CD14-positive monocyte (primary cell): Measurements from ENCODE around the gene NPAS3. TPM values are rescaled to one million over a fixed set of nuclear protein-coding genes. Genes with fewer than 3 reads are reported as not detected.

Source experiments
- DNase-seq, 3 donors: peaks; one replicate each; pipeline ENCODE4 v3.0.0-alpha.2; 2011 to 2022
- H2AFZ ChIP-seq: 2 replicates; pipeline ENCODE4 v1.6.0; 2012; ENCODE audit warnings: mild to moderate bottlenecking, low read depth, low read length, inconsistent platforms; ENCODE audit not compliant: insufficient read depth, poor library complexity, severe bottlenecking
- H3K27ac ChIP-seq, 2 donors: 1 replicate in 1 of 2; 2 replicates in 1 of 2; pipeline ENCODE4 v1.5.1; 2012 to 2013; ENCODE audit warnings: low read length in 2 of 2, control low read depth in 1 of 2, inconsistent platforms in 1 of 2, low read depth in 1 of 2, mild to moderate bottlenecking in 1 of 2
- H3K27me3 ChIP-seq, 2 donors: one replicate each; pipeline versions ENCODE4 v1.6.0 to v1.6.1; 2011 to 2013; ENCODE audit warnings: low read length in 2 of 2; ENCODE audit not compliant: control insufficient read depth in 2 of 2, insufficient read depth in 2 of 2
- H3K36me3 ChIP-seq, 2 donors: replicated peaks in 1 of 2; 1 replicate in 1 of 2; 2 replicates in 1 of 2; pipeline versions ENCODE4 v1.5.1 to v1.6.1; 2012 to 2013; ENCODE audit warnings: low read length in 2 of 2, control low read depth in 1 of 2, inconsistent platforms in 1 of 2, mild to moderate bottlenecking in 1 of 2; ENCODE audit not compliant: insufficient read depth in 2 of 2, control insufficient read depth in 1 of 2
- H3K4me1 ChIP-seq, 2 donors: 1 replicate in 1 of 2; 2 replicates in 1 of 2; pipeline versions ENCODE4 v1.5.1 to v1.6.1; 2012 to 2013; ENCODE audit warnings: low read length in 2 of 2, control low read depth in 1 of 2, inconsistent platforms in 1 of 2, mild to moderate bottlenecking in 1 of 2, moderate library complexity in 1 of 2; ENCODE audit not compliant: insufficient read depth in 2 of 2, control insufficient read depth in 1 of 2
- H3K4me2 ChIP-seq: replicated peaks from 2 replicates; pipeline ENCODE3; 2012; ENCODE audit warnings: low read length, moderate library complexity, mild to moderate bottlenecking; ENCODE audit not compliant: poor library complexity, severe bottlenecking; ENCODE audit errors: extremely low read depth
- H3K4me3 ChIP-seq, 3 experiments: fragments of 200-600 bp in 1 of 3; sonication (generic) in 1 of 3; replicated peaks in 1 of 3; 1 replicate in 2 of 3; 2 replicates in 1 of 3; pipeline ENCODE4 v1.5.1; 2011 to 2013; ENCODE audit warnings: low read length in 3 of 3, mild to moderate bottlenecking in 3 of 3, control low read depth in 2 of 3, low read depth in 2 of 3, inconsistent platforms in 1 of 3, moderate library complexity in 1 of 3
- H3K79me2 ChIP-seq: 2 replicates; pipeline ENCODE4 v1.6.0; 2012; ENCODE audit warnings: mild to moderate bottlenecking, control low read depth, inconsistent platforms, low read length, moderate library complexity; ENCODE audit not compliant: insufficient read depth
- H3K9ac ChIP-seq: 2 replicates; pipeline ENCODE4 v1.6.0; 2017; ENCODE audit warnings: low read length, mild to moderate bottlenecking; ENCODE audit not compliant: insufficient read depth, poor library complexity, severe bottlenecking
- H3K9me3 ChIP-seq, 2 donors: replicated peaks in 1 of 2; 1 replicate in 1 of 2; 2 replicates in 1 of 2; pipeline versions ENCODE4 v1.5.1 to v1.6.1; 2012 to 2013; ENCODE audit warnings: low read length in 2 of 2, control low read depth in 1 of 2; ENCODE audit not compliant: control insufficient read depth in 1 of 2, insufficient read depth in 1 of 2
- H4K20me1 ChIP-seq: 2 replicates; pipeline ENCODE4 v1.6.0; 2012; ENCODE audit warnings: mild to moderate bottlenecking, low read length, control low read depth, moderate library complexity; ENCODE audit not compliant: insufficient read depth
- H3K27ac Mint-ChIP-seq, 7 donors: one replicate each; pipeline ENCODE4 v1.8.0; 2020; ENCODE audit warnings: mild to moderate bottlenecking in 7 of 7, mixed read lengths in 7 of 7, moderate library complexity in 6 of 7, inconsistent platforms in 2 of 7
- H3K27me3 Mint-ChIP-seq, 3 donors: one replicate each; pipeline ENCODE4 v1.8.0; 2021 to 2022; ENCODE audit warnings: low read depth in 3 of 3, mild to moderate bottlenecking in 3 of 3, mixed read lengths in 3 of 3, moderate library complexity in 3 of 3, inconsistent platforms in 1 of 3
- H3K36me3 Mint-ChIP-seq, 2 donors: one replicate each; pipeline ENCODE4 v1.8.0; 2020; ENCODE audit warnings: mixed read lengths in 2 of 2, inconsistent platforms in 1 of 2, mild to moderate bottlenecking in 1 of 2
- H3K4me1 Mint-ChIP-seq: one replicate; pipeline ENCODE4 v1.8.0; 2020; ENCODE audit warnings: mild to moderate bottlenecking, mixed read lengths
- H3K4me3 Mint-ChIP-seq, 2 donors: one replicate each; pipeline ENCODE4 v1.8.0; 2020; ENCODE audit warnings: mild to moderate bottlenecking in 2 of 2, mixed read lengths in 2 of 2, moderate library complexity in 1 of 2
- H3K9me3 Mint-ChIP-seq, 7 donors: one replicate each; pipeline ENCODE4 v1.8.0; 2020 to 2022; ENCODE audit warnings: mixed read lengths in 7 of 7, mild to moderate bottlenecking in 6 of 7, moderate library complexity in 6 of 7, inconsistent platforms in 2 of 7
- WGBS: methylation state at CpG from one replicate; pipeline ENCODE4 v1.1.5; 2013; ENCODE audit warnings: missing lambda C conversion rate; ENCODE audit not compliant: insufficient coverage; 5-methylcytosine and 5-hydroxymethylcytosine counted together
- intact Hi-C, 2 donors: fragments of 100-400 bp; cut with micrococcal nuclease; formaldehyde crosslinking; loops; one replicate each; pipeline versions ENCODE4 v1.15.0 to v1.15.1; 2023
- polyA plus RNA-seq, 3 donors: library from polyadenylated mRNA; depleted of rRNA in 1 of 3; unstranded in 2 of 3; stranded (reverse) in 1 of 3; fragments of 300-500 nt in 2 of 3; fragments of >200 nt in 1 of 3; fragmentation: Illumina TruSeq in 2 of 3; gene quantifications; 1 replicate in 2 of 3; 2 replicates in 1 of 3; pipeline ENCODE4 v1.2.3, GENCODE V29; 2012 to 2021
- TF ChIP-seq, protein P1 (sequence below): fragments of 200-600 bp; IDR thresholded peaks from one replicate; pipeline ENCODE4 v1.8.0; 2022; ENCODE audit warnings: antibody characterized with exemption, mild to moderate bottlenecking

The NPAS3 gene
- polyA plus RNA-seq, 3 donors = not detected

DNA sequence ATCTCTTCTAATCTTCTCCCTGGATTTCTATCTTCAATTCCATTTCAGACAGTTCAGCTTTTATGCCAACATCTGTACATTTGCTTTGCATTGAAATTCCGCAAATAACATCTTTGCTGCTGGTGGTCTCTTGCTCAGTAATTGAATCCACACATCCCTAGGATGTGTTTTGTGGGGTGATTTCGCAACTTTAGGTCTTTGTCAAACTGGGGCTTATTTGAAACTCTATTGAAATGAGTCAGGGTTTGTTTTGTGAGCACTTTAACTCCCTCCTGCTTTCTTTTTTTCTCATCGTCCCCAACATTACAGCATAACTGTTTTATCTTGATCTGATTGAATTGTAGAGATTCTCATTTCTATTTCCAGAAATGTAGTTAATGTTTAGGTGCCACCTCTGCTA lies 404.3 kb downstream of the NPAS3 start:
- H3K9me3 ChIP-seq = no peaks in the 10 kb centered on the region
- H3K4me2 ChIP-seq = no peak overlapping the region
- no peaks in the 10 kb centered on the region for H3K36me3 ChIP-seq
- no peak overlapping the region for H3K27ac ChIP-seq
- no peak overlapping the region for H3K9ac ChIP-seq
- TF ChIP-seq, protein P1, sequence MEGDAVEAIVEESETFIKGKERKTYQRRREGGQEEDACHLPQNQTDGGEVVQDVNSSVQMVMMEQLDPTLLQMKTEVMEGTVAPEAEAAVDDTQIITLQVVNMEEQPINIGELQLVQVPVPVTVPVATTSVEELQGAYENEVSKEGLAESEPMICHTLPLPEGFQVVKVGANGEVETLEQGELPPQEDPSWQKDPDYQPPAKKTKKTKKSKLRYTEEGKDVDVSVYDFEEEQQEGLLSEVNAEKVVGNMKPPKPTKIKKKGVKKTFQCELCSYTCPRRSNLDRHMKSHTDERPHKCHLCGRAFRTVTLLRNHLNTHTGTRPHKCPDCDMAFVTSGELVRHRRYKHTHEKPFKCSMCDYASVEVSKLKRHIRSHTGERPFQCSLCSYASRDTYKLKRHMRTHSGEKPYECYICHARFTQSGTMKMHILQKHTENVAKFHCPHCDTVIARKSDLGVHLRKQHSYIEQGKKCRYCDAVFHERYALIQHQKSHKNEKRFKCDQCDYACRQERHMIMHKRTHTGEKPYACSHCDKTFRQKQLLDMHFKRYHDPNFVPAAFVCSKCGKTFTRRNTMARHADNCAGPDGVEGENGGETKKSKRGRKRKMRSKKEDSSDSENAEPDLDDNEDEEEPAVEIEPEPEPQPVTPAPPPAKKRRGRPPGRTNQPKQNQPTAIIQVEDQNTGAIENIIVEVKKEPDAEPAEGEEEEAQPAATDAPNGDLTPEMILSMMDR = no peak
- H3K27me3 Mint-ChIP-seq = peaks cover 0 to 2% (median 0%) of the 10 kb centered on the region in 3 donors
- H3K4me1 Mint-ChIP-seq = no peaks in the 10 kb centered on the region
- H3K4me3 ChIP-seq = no peak overlapping the region
- no CpG with 5 or more reads among the region's 3 CpGs for WGBS
- no peak overlapping the region for H3K4me3 Mint-ChIP-seq
- H3K79me2 ChIP-seq = no peaks in the 10 kb centered on the region
- no peaks in the 10 kb centered on the region for H4K20me1 ChIP-seq
- no peaks in the 10 kb centered on the region for H3K27me3 ChIP-seq
- no peak overlapping the region for H2AFZ ChIP-seq
- H3K4me1 ChIP-seq = no peaks in the 10 kb centered on the region
- H3K9me3 Mint-ChIP-seq = peaks cover 0 to 6% (median 2%) of the 10 kb centered on the region in 7 donors
- no peak for DNase-seq
- no peaks in the 10 kb centered on the region for H3K36me3 Mint-ChIP-seq
- intact Hi-C loops = no loop called here
- H3K27ac Mint-ChIP-seq = no peak overlapping the region

DNA sequence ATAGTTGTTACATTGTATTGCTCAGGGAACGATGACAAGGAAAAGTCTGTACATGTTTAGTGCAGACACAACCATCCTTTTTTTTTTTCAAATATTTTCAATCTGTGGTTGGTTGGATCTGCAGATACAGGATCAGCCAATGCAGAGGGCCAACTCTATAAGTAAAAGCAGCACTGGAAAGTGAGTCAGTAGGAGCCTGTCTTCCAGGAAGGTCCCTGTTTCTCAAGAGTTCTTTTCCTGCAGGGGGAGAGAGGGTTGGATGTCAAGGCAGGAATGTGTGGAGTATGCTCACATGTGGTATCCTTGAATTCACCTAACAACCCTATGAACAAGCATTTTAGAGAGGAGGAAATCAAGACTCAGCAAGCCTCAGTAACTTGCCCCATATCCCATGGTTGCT lies 409.1 kb downstream of the NPAS3 start:
- WGBS = no CpG with 5 or more reads among the region's 1 CpG
- H3K4me1 Mint-ChIP-seq = no peaks in the 10 kb centered on the region
- peaks cover 0 to 7% (median 0%) of the 10 kb centered on the region in 7 donors for H3K9me3 Mint-ChIP-seq
- H3K36me3 ChIP-seq = no peaks in the 10 kb centered on the region
- no peaks in the 10 kb centered on the region for H3K27me3 ChIP-seq
- H3K27ac Mint-ChIP-seq = no peak overlapping the region
- H3K9me3 ChIP-seq = no peaks in the 10 kb centered on the region
- no peak for DNase-seq
- H3K4me3 ChIP-seq = no peak overlapping the region
- intact Hi-C loops = no loop called here
- H3K27me3 Mint-ChIP-seq = peaks cover 0 to 3% (median 0%) of the 10 kb centered on the region in 3 donors
- no peaks in the 10 kb centered on the region for H3K79me2 ChIP-seq
- no peaks in the 10 kb centered on the region for H4K20me1 ChIP-seq
- no peak overlapping the region for H3K4me3 Mint-ChIP-seq
- H3K4me1 ChIP-seq = no peaks in the 10 kb centered on the region
- H2AFZ ChIP-seq = no peak overlapping the region
- no peaks in the 10 kb centered on the region for H3K36me3 Mint-ChIP-seq
- H3K27ac ChIP-seq = no peak overlapping the region
- no peak overlapping the region for H3K9ac ChIP-seq
- TF ChIP-seq, protein P1 = no peak
- H3K4me2 ChIP-seq = no peak overlapping the region
